Activated CD4-positive, alpha-beta T cell treated with anti-CD3 and anti-CD28 coated beads, Interleukin-2, Interleukin-6, amounts not matched to agents 100 ng/mL and 50 ng/mL, durations not matched to agents 16 hours and 8 hours (primary cell): ENCODE data around the gene ATL2.
"Not testable (repeated sequence)": the region's sequence is repeated elsewhere in the genome, so short reads cannot be mapped to it uniquely, and the experiment has no call there.

Experiments used
- DNase-seq: peaks from one replicate; pipeline ENCODE4 v3.0.0-alpha.2; 2020

The ATL2 gene

GRCh38 chr2:38268691-38269327 lies 108.3 kb downstream of the ATL2 start:
- no peak for DNase-seq

GRCh38 chr2:38268001-38268400 lies 109.1 kb downstream of the ATL2 start:
- no peak for DNase-seq

- DNase-seq, result no peak
Observed at GRCh38 chr2:38267270-38267925, 109.7 kb downstream of the ATL2 start.

GRCh38 chr2:38266382-38267061 lies 110.6 kb downstream of the ATL2 start:
- DNase-seq, result no peak

- DNase-seq, result no peak
Observed at GRCh38 chr2:38265461-38265860, 111.6 kb downstream of the ATL2 start.

- no peak for DNase-seq
Observed at GRCh38 chr2:38264396-38265221, 112.5 kb downstream of the ATL2 start.

- no peak for DNase-seq
Observed at GRCh38 chr2:38263293-38263692, 113.8 kb downstream of the ATL2 start.

- DNase-seq, result peak; percentile 58
Observed at GRCh38 chr2:38262069-38262871, 114.8 kb downstream of the ATL2 start.

- DNase-seq, result no peak
Observed at GRCh38 chr2:38261569-38262068, 115.5 kb downstream of the ATL2 start.

- DNase-seq, result no peak
Observed at GRCh38 chr2:38260972-38261371, 116.1 kb downstream of the ATL2 start.

- peak; percentile 16 for DNase-seq
Observed at GRCh38 chr2:38260469-38260868, 116.6 kb downstream of the ATL2 start.

GRCh38 chr2:38259311-38259710 lies 117.8 kb downstream of the ATL2 start:
- DNase-seq, result no peak

GRCh38 chr2:38257680-38258079 lies 119.4 kb downstream of the ATL2 start:
- DNase-seq, result not testable (repeated sequence)

- no peak for DNase-seq
Observed at GRCh38 chr2:38256610-38257009, 120.5 kb downstream of the ATL2 start.

- no peak for DNase-seq
Observed at GRCh38 chr2:38255211-38255610, 121.9 kb downstream of the ATL2 start.

- no peak for DNase-seq
Observed at GRCh38 chr2:38254796-38255195, 122.3 kb downstream of the ATL2 start.

GRCh38 chr2:38251940-38252339 lies 125.1 kb downstream of the ATL2 start:
- DNase-seq, result no peak

GRCh38 chr2:38248707-38249106 lies 128.4 kb downstream of the ATL2 start:
- DNase-seq, result no peak

GRCh38 chr2:38248255-38248654 lies 128.8 kb downstream of the ATL2 start:
- no peak for DNase-seq

GRCh38 chr2:38246105-38246504 lies 131.0 kb downstream of the ATL2 start:
- DNase-seq, result no peak

- no peak for DNase-seq
Observed at GRCh38 chr2:38245114-38245641, 131.9 kb downstream of the ATL2 start.

GRCh38 chr2:38244301-38244700 lies 132.8 kb downstream of the ATL2 start:
- DNase-seq, result no peak
